Measurements from ENCODE around the gene PLA2G12B. TPM values are rescaled to one million over a fixed set of nuclear protein-coding genes. Genes with fewer than 3 reads are reported as not detected.

Gene PLA2G12B
- total RNA-seq, 1 donor from 2014 or later, result not detected

DNA sequence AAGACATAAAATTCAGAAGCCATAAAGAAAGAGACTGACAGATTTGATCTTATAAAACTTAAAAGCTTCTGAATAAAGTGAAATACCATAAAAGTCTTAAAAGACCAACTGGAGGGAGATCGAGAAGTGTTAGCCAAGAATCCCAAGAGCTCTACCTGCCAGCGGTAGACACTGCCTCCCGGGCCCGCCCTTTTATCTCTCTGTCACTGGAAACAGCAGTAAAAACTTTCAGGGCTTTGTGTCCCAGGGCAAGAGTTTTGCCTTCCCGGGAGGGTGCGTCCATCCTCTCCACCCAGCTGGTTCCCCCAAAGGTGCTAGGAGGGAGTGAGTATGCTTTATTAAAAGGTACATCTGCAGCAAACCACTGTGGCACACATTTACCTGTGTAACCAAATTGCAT, 5.8 kb downstream of the PLA2G12B start:
- Histone ChIP-seq H3K27me3 (ENCODE audit: insufficient read depth, low read length) (no peaks in the 10 kb centered on the region), H3K9me3 (ENCODE audit: insufficient read depth, low read depth, low read length) (no peaks in the 10 kb centered on the region), H3K9ac (ENCODE audit: low read length) (no peak overlapping the region), H3K4me1 (ENCODE audit: insufficient read depth, low read length) (no peaks in the 10 kb centered on the region), H3K4me3 (ENCODE audit: insufficient read depth, low read depth, low read length) (no peak overlapping the region), H4K20me1 (ENCODE audit: insufficient read depth, low read length) (no peaks in the 10 kb centered on the region), H3K79me2 (ENCODE audit: insufficient read depth, low read length) (no peaks in the 10 kb centered on the region), H3K27ac (ENCODE audit: low read depth, low read length) (no peak overlapping the region), H3K36me3 (ENCODE audit: insufficient read depth, low read length) (no peaks in the 10 kb centered on the region), H2AFZ (ENCODE audit: low read depth, low read length) (no peak overlapping the region), H3K4me2 (ENCODE audit: low read length) (no peak overlapping the region)
- Mint-ChIP-seq H3K27ac (ENCODE audit: unreplicated experiment) (no peak overlapping the region), H3K36me3 (ENCODE audit: low read depth, unreplicated experiment) (peaks cover 3% of the 10 kb centered on the region), H3K4me3 (ENCODE audit: unreplicated experiment) (no peak overlapping the region), H3K27me3 (ENCODE audit: low read depth, unreplicated experiment) (no peaks in the 10 kb centered on the region), H3K4me1 (ENCODE audit: low read depth, unreplicated experiment) (no peaks in the 10 kb centered on the region), H3K9me3 (ENCODE audit: unreplicated experiment) (peaks cover 2% of the 10 kb centered on the region)
- DNase-seq (ENCODE audit: low read depth) (no peak), FAIRE-seq (no peak)
- TF ChIP-seq, protein P1, sequence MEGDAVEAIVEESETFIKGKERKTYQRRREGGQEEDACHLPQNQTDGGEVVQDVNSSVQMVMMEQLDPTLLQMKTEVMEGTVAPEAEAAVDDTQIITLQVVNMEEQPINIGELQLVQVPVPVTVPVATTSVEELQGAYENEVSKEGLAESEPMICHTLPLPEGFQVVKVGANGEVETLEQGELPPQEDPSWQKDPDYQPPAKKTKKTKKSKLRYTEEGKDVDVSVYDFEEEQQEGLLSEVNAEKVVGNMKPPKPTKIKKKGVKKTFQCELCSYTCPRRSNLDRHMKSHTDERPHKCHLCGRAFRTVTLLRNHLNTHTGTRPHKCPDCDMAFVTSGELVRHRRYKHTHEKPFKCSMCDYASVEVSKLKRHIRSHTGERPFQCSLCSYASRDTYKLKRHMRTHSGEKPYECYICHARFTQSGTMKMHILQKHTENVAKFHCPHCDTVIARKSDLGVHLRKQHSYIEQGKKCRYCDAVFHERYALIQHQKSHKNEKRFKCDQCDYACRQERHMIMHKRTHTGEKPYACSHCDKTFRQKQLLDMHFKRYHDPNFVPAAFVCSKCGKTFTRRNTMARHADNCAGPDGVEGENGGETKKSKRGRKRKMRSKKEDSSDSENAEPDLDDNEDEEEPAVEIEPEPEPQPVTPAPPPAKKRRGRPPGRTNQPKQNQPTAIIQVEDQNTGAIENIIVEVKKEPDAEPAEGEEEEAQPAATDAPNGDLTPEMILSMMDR (IDR thresholded peaks at IDR 0.05; ENCODE audit: insufficient read depth, low read depth, low read length), result no peak
- no peak for TF ChIP-seq EZH2 (IDR thresholded peaks at IDR 0.05; ENCODE audit: insufficient read depth, low read length)

DNA sequence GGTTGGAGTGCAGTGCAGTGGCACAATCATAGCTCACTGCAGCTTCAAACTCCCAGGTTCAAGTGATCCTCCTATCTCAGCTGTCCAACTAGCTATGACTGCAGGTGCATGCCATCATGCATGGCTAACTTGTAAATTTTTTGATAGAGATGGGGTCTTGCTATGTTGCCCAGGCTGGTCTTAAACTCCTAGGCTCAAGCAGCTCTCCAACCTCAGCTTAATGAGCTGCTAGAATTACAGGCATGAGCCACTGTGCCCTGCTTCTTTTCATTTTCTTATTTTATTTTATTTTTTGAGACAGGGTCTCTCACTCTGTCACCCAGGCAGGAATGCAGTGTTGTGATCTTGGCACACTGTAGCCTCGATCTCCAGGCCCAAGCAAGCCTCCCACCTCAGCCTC, 7.6 kb downstream of the PLA2G12B start:
- peaks cover 2% of the 10 kb centered on the region for H3K9me3 Mint-ChIP-seq (ENCODE audit: unreplicated experiment)
- Histone ChIP-seq H3K36me3 (ENCODE audit: insufficient read depth, low read length) (no peaks in the 10 kb centered on the region), H3K9me3 (ENCODE audit: insufficient read depth, low read depth, low read length) (no peaks in the 10 kb centered on the region)

More for the DNA sequence above, 7.6 kb downstream of the PLA2G12B start:
- H3K4me3 Mint-ChIP-seq (ENCODE audit: unreplicated experiment), result no peak overlapping the region
- H3K27ac ChIP-seq (ENCODE audit: low read depth, low read length), result no peak overlapping the region
- H3K27ac Mint-ChIP-seq (ENCODE audit: unreplicated experiment), result no peak overlapping the region
- TF ChIP-seq, protein P1 (IDR thresholded peaks at IDR 0.05; ENCODE audit: insufficient read depth, low read depth, low read length), result no peak
- TF ChIP-seq EZH2 (IDR thresholded peaks at IDR 0.05; ENCODE audit: insufficient read depth, low read length), result no peak
- no peak overlapping the region for H2AFZ ChIP-seq (ENCODE audit: low read depth, low read length)
- no peaks in the 10 kb centered on the region for H3K4me1 ChIP-seq (ENCODE audit: insufficient read depth, low read length)
- H3K27me3 ChIP-seq (ENCODE audit: insufficient read depth, low read length), result no peaks in the 10 kb centered on the region
- no peaks in the 10 kb centered on the region for H4K20me1 ChIP-seq (ENCODE audit: insufficient read depth, low read length)
- H3K79me2 ChIP-seq (ENCODE audit: insufficient read depth, low read length), result no peaks in the 10 kb centered on the region
- H3K36me3 Mint-ChIP-seq (ENCODE audit: low read depth, unreplicated experiment), result peaks cover 3% of the 10 kb centered on the region
- no peaks in the 10 kb centered on the region for H3K4me1 Mint-ChIP-seq (ENCODE audit: low read depth, unreplicated experiment)
- DNase-seq (ENCODE audit: low read depth) (no peak), FAIRE-seq (no peak)
- H3K27me3 Mint-ChIP-seq (ENCODE audit: low read depth, unreplicated experiment), result no peaks in the 10 kb centered on the region
- H3K4me2 ChIP-seq (ENCODE audit: low read length), result no peak overlapping the region
- H3K4me3 ChIP-seq (ENCODE audit: insufficient read depth, low read depth, low read length), result no peak overlapping the region
- H3K9ac ChIP-seq (ENCODE audit: low read length), result no peak overlapping the region

All from astrocyte (in vitro differentiated cells and primary cell).